HG02981 (cell line): Measurements from ENCODE around the gene EHBP1L1.

Source experiments
- ATAC-seq: cut with Tn5 transposase; IDR thresholded peaks from one replicate; pipeline ENCODE4 v1.9.1; 2021; ENCODE audit warnings: mild to moderate bottlenecking, moderate library complexity; ENCODE audit not compliant: unreplicated experiment

Gene EHBP1L1

GRCh38 chr11:65576867-65577755 lies 1.3 kb downstream of the EHBP1L1 start:
- no peak for ATAC-seq

DNA sequence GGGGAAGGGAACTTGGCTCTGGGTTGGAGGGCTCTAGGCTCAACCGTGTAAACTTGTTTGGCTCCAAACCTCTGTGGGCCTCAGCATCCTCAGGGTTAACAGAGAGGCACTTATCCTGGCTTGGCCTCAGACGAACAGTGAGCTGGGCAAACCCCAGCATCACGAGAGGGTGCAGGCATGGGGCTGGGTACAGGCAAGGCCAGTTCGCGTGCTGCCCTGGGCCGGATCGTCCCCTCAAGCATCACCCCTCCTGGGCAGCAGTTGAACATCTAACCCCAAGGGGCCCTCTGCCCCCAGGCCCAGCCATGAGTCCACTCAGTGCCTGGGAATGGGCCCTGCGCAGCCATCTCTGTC lies 1.9 kb downstream of the EHBP1L1 start:
- no peak for ATAC-seq

DNA sequence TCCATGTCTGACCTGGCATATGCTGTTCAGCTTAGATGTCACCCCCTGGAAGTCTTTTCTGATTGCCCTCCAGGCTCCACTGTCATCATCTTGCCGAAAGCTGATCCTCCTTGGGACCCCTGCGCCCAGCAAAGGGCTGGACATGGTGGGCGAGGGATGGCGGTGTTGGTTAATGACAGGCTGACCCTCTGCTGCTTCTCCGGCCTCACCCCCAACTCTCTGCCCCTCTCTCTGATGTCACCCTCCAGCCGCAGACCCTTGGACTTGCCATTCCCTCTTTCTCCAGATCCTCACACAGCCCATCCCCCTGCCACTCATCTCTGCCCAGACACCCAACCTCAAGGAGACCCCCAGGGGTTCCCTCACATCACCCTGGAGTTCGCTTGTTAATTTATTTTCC lies 2.3 kb downstream of the EHBP1L1 start:
- no peak for ATAC-seq

GRCh38 chr11:65578667-65579066 lies 2.8 kb downstream of the EHBP1L1 start:
- no peak for ATAC-seq

DNA sequence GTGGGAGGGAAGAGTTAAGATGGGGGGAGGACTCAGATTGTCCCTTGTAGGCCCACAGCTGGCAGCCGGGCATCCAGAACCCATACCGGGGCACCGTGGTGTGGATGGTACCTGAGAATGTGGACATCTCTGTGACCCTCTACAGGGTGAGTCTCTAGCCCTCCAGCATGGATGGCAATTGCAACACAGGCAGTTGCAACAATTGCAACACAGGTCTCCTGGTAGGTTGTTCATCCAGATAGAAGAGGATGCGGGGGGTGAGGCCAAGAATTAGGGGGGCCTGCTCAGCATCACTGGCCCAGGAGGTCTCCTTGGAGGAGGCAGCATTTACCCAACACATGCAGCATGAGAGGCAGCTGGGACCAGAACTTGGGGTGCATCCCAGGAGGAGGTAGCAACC lies 3.4 kb downstream of the EHBP1L1 start:
- ATAC-seq, result no peak

- no peak for ATAC-seq
Measured at GRCh38 chr11:65580031-65580692, 4.3 kb downstream of the EHBP1L1 start.

- no peak for ATAC-seq
Measured at GRCh38 chr11:65580756-65581155, 4.9 kb downstream of the EHBP1L1 start.

DNA sequence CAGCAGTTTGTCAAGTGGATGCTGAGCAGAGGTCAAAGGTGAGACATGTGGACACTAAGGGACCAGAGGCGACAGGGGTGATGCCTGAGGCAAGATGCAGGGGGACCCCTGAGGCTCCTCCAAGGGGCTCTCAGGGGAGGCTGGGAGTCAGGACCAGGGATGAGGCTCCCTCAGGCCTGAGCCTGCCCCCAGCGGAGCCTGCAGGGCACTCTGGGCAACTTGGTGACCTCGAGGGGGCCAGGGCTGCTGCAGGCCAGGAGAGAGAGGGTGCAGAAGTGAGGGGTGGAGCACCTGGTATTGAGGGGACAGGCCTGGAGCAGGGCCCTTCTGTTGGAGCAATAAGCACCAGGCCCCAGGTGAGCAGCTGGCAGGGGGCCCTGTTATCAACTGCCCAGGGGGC lies 6.1 kb downstream of the EHBP1L1 start:
- no peak for ATAC-seq

DNA sequence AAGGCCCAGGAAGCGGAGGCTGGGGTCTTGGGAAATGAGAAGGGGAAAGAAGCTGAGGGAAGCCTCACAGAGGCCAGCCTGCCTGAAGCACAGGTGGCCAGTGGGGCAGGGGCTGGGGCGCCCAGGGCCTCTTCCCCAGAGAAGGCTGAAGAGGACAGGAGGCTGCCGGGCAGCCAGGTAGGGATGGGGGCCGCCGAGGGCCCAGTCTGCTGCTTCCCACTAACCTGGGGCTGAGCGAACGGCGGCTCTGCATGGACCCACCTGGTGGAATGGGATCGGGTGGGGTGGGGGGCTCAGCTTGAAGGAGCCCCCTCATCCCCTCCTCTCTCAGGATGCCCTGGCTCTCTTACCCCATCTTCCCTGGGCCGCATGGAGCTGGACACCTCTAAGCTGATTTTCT lies 7.7 kb downstream of the EHBP1L1 start:
- no peak for ATAC-seq

- no peak for ATAC-seq
Measured at GRCh38 chr11:65584106-65584505, 8.3 kb downstream of the EHBP1L1 start.

DNA sequence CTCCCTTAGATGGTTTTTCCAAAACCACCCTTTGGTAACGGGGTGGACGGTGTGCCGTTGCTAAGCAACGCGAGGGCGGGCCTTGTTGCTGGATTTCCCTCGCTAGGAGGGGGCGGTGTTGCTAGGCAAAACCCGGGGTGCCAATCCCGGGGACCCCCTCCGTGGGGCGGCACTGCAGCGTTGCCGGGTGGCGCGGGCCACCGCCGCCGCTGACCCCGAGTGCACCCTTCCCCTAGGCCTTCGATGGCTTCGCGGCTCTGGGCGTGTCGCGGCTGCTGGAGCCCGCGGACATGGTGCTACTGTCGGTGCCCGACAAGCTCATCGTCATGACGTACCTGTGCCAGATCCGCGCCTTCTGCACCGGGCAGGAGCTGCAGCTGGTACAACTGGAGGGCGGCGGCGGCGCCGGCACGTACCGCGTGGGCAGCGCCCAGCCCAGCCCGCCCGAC lies 8.9 kb downstream of the EHBP1L1 start:
- ATAC-seq, result no peak

DNA sequence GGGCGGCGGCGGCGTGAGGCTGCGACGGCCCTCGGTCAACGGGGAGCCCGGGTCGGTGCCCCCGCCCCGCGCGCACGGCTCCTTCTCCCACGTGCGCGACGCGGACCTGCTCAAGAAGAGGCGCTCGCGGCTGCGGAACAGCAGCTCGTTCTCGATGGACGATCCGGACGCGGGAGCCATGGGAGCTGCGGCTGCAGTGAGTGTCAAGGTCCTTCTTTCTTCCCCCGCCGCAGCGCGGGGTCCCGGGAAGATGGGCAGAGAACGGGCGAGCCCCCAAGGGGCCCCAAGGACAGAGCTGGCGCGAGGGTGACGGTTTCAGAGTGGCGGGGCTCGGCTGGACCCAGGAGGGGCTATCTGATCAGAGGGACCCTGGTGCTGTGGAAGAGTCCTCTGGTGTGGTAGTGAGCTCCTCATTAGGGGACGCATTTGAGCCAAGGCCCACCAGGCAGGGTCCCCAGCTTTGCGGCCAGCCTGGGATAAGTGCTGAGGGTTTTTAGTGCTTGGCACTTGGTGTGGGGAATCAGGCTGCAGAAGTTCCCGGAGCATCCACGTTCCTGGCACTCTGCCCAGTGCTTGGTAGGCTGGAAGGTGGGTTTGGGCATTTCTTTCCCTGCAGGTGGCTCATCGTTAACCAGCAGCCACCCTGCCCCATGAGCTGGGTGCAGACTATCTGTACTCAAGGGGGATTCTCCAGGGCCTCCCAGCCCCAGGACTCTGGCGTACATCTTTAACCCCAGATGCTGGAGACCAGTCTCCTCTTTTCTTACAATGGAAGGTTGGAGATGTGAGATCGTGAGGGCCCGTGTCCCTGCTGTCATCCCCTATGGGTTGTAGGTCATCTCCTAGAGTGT lies 9.8 kb downstream of the EHBP1L1 start:
- no peak for ATAC-seq

DNA sequence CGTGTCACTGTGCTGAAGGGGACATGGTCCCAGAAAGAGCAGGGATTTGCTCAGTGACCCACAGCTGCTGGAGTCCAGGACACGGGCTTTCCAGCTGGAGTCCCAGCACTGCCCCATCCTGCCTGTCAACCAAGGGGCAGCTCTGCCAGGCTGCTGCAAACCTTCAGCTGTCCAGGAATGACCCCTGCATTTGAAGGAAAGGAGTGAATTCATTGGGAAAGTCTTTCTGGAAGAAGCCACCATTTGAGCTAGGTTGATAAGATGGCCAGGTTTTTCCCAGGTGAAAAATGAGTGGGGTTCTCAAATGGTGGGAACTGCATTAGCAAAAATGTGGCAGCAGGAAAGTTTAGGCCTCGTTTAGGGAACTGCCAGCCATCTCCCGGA lies 10.4 kb downstream of the EHBP1L1 start:
- no peak for ATAC-seq

DNA sequence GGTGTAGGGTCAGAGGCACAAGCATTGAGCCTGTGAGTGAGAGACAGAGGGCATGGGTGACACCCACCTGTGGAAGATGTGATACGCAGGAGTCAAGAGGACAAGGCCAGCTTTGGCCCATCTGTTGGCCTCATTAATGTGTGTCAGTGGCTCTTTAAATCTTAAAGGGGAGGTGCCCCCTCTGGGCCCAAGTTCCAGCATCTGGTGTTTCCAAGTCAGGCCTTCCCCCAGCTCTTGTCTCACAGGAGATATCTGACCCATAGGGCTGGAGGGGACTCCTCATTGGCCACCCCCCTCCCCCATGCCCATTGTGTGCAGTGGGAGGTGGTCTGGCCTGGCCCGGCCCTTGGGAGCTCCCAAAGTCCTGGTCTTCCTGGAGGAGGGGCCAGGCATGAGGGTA lies 10.8 kb downstream of the EHBP1L1 start:
- ATAC-seq, result no peak

DNA sequence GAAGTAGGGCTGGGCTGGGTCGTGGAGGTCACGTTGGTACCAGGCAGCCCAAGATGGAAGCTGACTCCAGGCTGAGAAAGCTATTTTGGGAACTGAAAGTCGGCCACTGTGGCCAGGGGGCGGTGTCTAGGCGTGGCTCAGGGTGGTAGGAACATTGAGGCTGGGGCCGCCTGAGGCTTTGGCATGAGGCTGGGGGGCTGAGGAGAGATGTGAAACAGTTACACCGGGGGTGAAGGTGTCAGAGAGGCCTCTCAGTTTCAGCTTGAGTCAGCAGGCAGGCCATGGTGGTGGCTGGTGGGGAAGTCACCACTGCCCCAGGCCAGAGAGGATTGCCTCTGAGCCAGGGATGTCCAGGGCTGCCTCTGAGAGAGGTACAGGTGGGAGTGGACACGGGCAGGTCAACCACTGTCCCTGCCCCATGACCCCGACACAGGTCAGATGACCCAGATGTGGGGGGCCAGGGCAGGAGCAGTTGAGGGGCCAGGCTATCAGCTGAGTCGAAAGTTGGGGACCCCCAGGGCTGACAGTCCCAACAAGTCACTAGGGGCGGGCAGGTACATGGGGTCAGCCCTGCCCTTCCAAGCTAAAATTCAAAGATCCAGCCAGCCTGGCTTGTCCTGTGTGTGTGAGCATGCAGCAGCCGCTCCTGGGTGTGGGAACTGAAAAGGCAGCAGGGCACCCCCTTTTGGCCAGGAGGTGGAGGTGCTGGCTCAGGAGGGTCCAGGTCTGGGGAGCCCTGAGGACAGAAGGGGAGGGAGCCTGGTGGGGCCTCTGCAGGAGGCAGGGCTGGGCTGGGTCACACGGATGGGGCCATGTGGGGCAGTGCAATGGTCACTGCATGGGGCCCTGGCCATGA lies 12.6 kb downstream of the EHBP1L1 start:
- peak; percentile 76 for ATAC-seq

DNA sequence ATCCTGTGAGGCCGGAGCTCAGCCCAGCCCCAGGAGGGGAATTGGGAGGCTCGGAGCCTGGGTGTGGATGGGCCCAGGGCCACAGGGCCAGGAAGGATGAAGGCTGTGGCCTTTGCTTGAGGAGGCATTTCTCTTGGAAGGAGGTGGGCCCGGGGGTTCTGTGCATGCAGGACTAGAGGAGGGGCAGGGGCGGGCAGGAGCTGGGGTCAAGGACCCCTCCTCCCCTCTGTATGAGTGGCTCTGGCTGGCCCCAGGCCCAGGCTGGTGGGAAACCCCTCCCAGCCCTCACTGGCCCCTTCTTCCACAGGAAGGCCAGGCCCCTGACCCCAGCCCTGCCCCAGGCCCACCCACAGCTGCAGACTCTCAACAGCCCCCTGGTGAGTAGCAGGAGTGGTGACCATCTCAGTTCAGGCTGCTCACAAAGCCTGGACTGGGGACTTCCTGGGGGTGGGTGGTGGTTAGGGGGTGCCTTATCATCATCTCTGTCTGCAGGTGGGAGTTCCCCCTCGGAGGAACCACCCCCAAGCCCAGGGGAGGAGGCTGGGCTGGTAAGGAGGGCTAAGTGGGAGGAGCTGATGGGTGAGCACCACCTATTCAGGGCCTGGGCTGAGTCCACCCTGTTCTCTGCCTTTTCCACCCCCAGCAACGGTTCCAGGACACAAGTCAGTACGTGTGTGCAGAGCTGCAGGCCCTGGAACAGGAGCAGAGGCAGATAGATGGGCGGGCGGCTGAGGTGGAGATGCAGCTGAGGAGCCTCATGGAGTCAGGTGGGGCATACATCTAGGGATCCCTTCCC lies 13.8 kb downstream of the EHBP1L1 start:
- no peak for ATAC-seq

DNA sequence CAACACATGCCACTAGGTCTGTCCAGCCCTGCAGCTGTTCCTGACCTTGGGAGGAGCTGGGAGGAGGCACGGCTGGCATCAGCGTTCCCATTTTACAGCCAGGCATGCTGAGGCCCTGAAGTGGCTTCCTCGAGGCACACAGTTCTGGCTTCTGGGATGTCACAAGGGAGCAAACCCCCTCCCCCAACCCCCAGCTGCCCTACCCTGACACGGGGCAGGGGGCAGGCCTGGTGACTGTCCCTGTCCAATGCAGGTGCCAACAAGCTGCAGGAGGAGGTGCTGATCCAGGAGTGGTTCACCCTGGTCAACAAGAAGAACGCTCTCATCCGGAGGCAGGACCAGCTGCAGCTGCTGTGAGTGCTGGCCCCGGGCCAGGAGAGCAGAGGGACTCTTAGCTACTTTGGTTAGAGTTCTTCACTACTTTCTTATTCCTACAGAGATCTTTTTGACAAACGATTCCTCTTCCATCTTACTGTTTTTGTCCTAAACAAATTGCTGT lies 14.4 kb downstream of the EHBP1L1 start:
- no peak for ATAC-seq

DNA sequence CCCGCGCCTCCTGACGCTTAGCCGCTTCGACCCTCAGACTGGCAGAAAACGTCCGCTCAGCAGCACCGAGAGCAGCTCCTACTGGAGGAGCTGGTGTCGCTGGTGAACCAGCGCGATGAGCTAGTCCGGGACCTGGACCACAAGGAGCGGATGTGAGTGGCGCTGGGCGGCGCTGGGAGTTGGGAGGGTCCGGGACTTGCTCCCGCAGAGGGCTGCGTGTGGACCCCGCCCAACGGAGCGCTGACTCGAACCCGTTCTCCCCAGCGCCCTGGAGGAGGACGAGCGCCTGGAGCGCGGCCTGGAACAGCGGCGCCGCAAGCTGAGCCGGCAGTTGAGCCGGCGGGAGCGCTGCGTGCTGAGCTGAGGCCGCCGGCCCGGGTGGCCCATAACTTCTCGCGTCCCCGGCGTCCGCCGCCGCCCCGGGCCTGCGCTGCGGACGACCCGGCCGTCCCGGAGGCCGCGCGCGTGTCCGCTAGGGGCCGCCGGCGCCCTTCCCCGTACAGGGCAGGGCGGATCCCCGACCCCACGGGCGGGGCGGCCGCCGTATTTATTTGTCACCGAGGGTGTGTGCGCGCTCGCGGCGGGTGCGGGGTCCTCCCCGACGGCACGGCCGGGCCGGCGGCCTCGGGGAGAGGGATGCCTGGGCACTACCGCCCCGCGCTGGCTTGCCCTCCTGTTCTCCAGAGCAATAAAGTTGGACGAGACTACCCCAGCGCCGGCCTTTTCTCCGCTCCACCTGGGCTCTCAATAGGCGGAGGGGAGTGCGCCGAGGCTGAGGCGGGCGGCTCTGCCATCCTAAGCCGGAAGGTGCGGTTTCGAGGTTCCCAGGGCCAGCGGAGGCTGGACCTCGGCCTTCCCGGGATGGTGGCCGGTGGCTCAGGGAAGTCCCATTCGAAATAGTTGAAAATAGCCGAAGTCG lies 16.3 kb downstream of the EHBP1L1 start:
- no peak for ATAC-seq
